Measurements from ENCODE around the gene AKAP13. TPM values are rescaled to one million over a fixed set of nuclear protein-coding genes. Genes with fewer than 3 reads are reported as not detected.

Gene AKAP13
- total and polyA plus RNA-seq, 2 of the 8 experiments (the other 6 are each of a cell fraction or from before 2014, with no cell fraction given) = 14.0 to 46.2 TPM

DNA sequence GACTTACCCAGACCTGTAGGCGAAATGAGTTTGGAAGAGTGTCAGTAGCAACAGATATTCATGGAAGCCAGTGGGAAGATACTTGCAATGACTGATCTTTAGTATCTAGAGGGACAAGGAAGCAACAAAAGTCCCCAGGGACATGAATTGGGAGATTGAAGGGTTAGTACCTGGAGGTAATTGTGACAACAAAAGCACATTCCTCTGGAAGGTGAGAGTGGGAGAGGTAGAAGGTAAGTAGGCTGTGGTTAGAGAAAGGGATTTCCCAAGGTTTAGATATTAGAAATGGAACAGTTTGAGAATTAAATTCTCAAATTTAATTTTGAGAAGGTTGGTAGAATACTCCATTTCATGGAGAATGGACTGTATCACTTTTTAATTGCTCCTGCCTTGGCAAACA lies 191.4 kb downstream of the AKAP13 start (continued):
- TF ChIP-seq, protein P1, sequence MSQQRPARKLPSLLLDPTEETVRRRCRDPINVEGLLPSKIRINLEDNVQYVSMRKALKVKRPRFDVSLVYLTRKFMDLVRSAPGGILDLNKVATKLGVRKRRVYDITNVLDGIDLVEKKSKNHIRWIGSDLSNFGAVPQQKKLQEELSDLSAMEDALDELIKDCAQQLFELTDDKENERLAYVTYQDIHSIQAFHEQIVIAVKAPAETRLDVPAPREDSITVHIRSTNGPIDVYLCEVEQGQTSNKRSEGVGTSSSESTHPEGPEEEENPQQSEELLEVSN (IDR thresholded peaks at IDR 0.05) = no peak
- no peak for TF ChIP-seq TBP (IDR thresholded peaks at IDR 0.05; ENCODE audit: low read depth, low read length)

All from H1 (cell line).